Endothelial cell of umbilical vein (primary cell): ENCODE data around the gene SIGLEC15. TPM values are rescaled to one million over a fixed set of nuclear protein-coding genes. Genes with fewer than 3 reads are reported as not detected.

ENCODE experiments used
- BruUV-seq: library from RNA; stranded (reverse); fragments of 400-500 nt; replicated peaks from 2 replicates; lab custom pipeline; 2021; lab: Mats Ljungman, UMichigan
- CTCF ChIA-PET: fragments of 300-600, 350-600 bp; sonication (Branson Sonifier 250); formaldehyde crosslinking; loops from one replicate; lab custom pipeline; 2021; ENCODE audit warnings: antibody characterized with exemption, inconsistent platforms; lab: Charles Lee
- POLR2A ChIA-PET: fragments of 300-600, 350-600 bp; sonication (Branson Sonifier 250); formaldehyde crosslinking; loops from one replicate; lab custom pipeline; 2021; ENCODE audit warnings: antibody characterized with exemption, inconsistent platforms; lab: Charles Lee
- DNase-seq: peaks from one replicate; pipeline ENCODE4 v3.0.0-alpha.2; 2011; ENCODE audit warnings: low read depth, low spot score
- FAIRE-seq: peaks from 2 replicates; lab custom pipeline; 2011; peaks lifted over from hg19 to GRCh38; lab: Jason Lieb, UNC
- H2AFZ ChIP-seq: 2 replicates; pipeline ENCODE4 v1.6.0; 2012; ENCODE audit warnings: low read depth, low read length, control low read depth, inconsistent platforms
- H3K27ac ChIP-seq: 2 replicates; pipeline ENCODE4 v1.5.1; 2011; ENCODE audit warnings: low read depth, mild to moderate bottlenecking, control low read depth, low read length, moderate library complexity; ENCODE audit not compliant: insufficient read depth
- H3K27me3 ChIP-seq, 2 experiments: 2 replicates each; pipeline versions ENCODE4 v1.6.0 to v1.6.1; 2011; ENCODE audit warnings: low read length in 2 of 2, mixed read lengths in 1 of 2; ENCODE audit not compliant: control insufficient read depth in 2 of 2, insufficient read depth in 2 of 2
- H3K36me3 ChIP-seq, 2 experiments: 2 replicates in 1 of 2; 3 replicates in 1 of 2; pipeline ENCODE4 v1.5.1; 2011; ENCODE audit warnings: low read length in 2 of 2, mild to moderate bottlenecking in 1 of 2, moderate library complexity in 1 of 2; ENCODE audit not compliant: control insufficient read depth in 2 of 2, insufficient read depth in 2 of 2; ENCODE audit errors: extremely low read depth in 1 of 2
- H3K4me1 ChIP-seq: 3 replicates; pipeline ENCODE4 v1.5.1; 2011; ENCODE audit warnings: mild to moderate bottlenecking, low read length; ENCODE audit not compliant: control insufficient read depth, insufficient read depth; ENCODE audit errors: extremely low read depth
- H3K4me2 ChIP-seq: 2 replicates; pipeline ENCODE4 v1.6.1; 2011; ENCODE audit warnings: low read length, control low read depth, mixed read lengths; ENCODE audit not compliant: insufficient read depth
- H3K4me3 ChIP-seq, 3 experiments: fragments of 200-600 bp in 1 of 3; sonication (generic), shearing (Covaris generic) in 1 of 3; replicated peaks in 1 of 3; 2 replicates each; pipeline ENCODE4 v1.5.1; 2011 to 2016; ENCODE audit warnings: control low read depth in 3 of 3, low read length in 3 of 3, mild to moderate bottlenecking in 2 of 3, inconsistent platforms in 1 of 3, low read depth in 1 of 3, moderate library complexity in 1 of 3; ENCODE audit not compliant: insufficient read depth in 1 of 3
- H3K79me2 ChIP-seq: 2 replicates; pipeline ENCODE4 v1.6.0; 2012; ENCODE audit warnings: low read length, inconsistent platforms; ENCODE audit not compliant: control insufficient read depth, insufficient read depth
- H3K9ac ChIP-seq: replicated peaks from 2 replicates; pipeline ENCODE3; 2011; ENCODE audit warnings: low read length, control low read depth; ENCODE audit not compliant: insufficient read depth; ENCODE audit errors: extremely low read depth
- H3K9me1 ChIP-seq: replicated peaks from 3 replicates; pipeline ENCODE4 v1.6.0; 2011; ENCODE audit warnings: mild to moderate bottlenecking, low read length; ENCODE audit not compliant: control insufficient read depth, insufficient read depth; ENCODE audit errors: extremely low read depth
- H3K9me3 ChIP-seq: replicated peaks from 2 replicates; pipeline ENCODE4 v1.5.1; 2012; ENCODE audit warnings: low read length, inconsistent platforms; ENCODE audit not compliant: control insufficient read depth, insufficient read depth
- H4K20me1 ChIP-seq: replicated peaks from 2 replicates; pipeline ENCODE3; 2011; ENCODE audit warnings: mild to moderate bottlenecking, low read length; ENCODE audit not compliant: control insufficient read depth, insufficient read depth; ENCODE audit errors: extremely low read depth
- CTCF ChIP-seq, 2 donors: IDR thresholded peaks; 1 replicate in 1 of 2; 2 replicates in 1 of 2; pipeline ENCODE4 v1.5.1; 2011; ENCODE audit warnings: low read length in 2 of 2, mild to moderate bottlenecking in 2 of 2, moderate library complexity in 2 of 2, control low read depth in 1 of 2, inconsistent platforms in 1 of 2, low read depth in 1 of 2; ENCODE audit not compliant: insufficient read depth in 1 of 2; ENCODE audit errors: extremely low read depth in 1 of 2
- EZH2 ChIP-seq: IDR thresholded peaks from 2 replicates; pipeline ENCODE4 v1.6.1; 2012; ENCODE audit warnings: borderline replicate concordance, low read depth, mild to moderate bottlenecking, moderate library complexity, low read length, inconsistent platforms; ENCODE audit not compliant: severe bottlenecking
- FOS ChIP-seq: IDR thresholded peaks from 2 replicates; pipeline ENCODE4 v1.6.1; 2011; ENCODE audit warnings: mild to moderate bottlenecking, low read length, moderate library complexity, borderline replicate concordance; ENCODE audit not compliant: insufficient read depth
- GATA2 ChIP-seq: IDR thresholded peaks from 2 replicates; pipeline ENCODE4 v1.7.0; 2011; ENCODE audit warnings: low read depth, mild to moderate bottlenecking, moderate library complexity, mixed read lengths, low read length; ENCODE audit not compliant: insufficient read length, insufficient read depth
- JUN ChIP-seq: IDR thresholded peaks from 2 replicates; pipeline ENCODE4 v1.6.1; 2011; ENCODE audit warnings: borderline replicate concordance, low read depth; ENCODE audit not compliant: insufficient read length, insufficient read depth
- MAX ChIP-seq: IDR thresholded peaks from 2 replicates; pipeline ENCODE4 v1.6.1; 2011; ENCODE audit not compliant: insufficient read depth, insufficient read length
- MYC ChIP-seq: IDR thresholded peaks from one replicate; pipeline ENCODE4 v1.6.1; 2011; ENCODE audit warnings: mild to moderate bottlenecking, low read depth, low read length
- POLR2A ChIP-seq: IDR thresholded peaks from 2 replicates; pipeline ENCODE4 v1.6.1; 2012; ENCODE audit warnings: low read depth, mild to moderate bottlenecking, control low read depth, low read length
- POLR2AphosphoS5 ChIP-seq: IDR thresholded peaks from 2 replicates; pipeline ENCODE4 v1.6.1; 2012; ENCODE audit warnings: low read depth, mild to moderate bottlenecking, control low read depth, low read length, moderate library complexity; ENCODE audit not compliant: insufficient read depth
- dilution Hi-C: fragments of 300-500 bp; cut with MboI; formaldehyde crosslinking; loops from one replicate; pipeline ENCODE4 v1.15.0; 2019; ENCODE audit warnings: low sequenced_read_pairs; ENCODE audit not compliant: extremely low pct_ligation_motif_present
- intact Hi-C: fragments of 100-400 bp; cut with micrococcal nuclease; formaldehyde crosslinking; loops from one replicate; pipeline ENCODE4 v1.10.0; 2022
- polyA plus RNA-seq, 4 experiments: library from polyadenylated mRNA; depleted of rRNA in 3 of 4; stranded (reverse) in 3 of 4; unstranded in 1 of 4; fragments of >200 nt; gene quantifications; 2 replicates each; pipeline versions ENCODE4 v1.2.1 to v1.2.3, GENCODE V29; 2011 to 2012; ENCODE audit warnings: missing spikeins in 1 of 4
- total RNA-seq: library from RNA; stranded (reverse); gene quantifications from 2 replicates; pipeline ENCODE4 v1.2.3, GENCODE V29; 2021

SIGLEC15 gene
- total and polyA plus RNA-seq, 2 donors (not counting 3 experiments of a cell fraction or from before 2014, with no cell fraction given), result not detected

- ChIA-PET CTCF (interaction anchor here (0.9 to 2.6 kb wide), 3 partner anchors 56 to 107 kb away, joined by 3 to 14 read pairs (median 4); partner anchors contain the start of gene SLC14A1), POLR2A (no interaction called here)
- BruUV-seq, result no TSS peak
- peaks cover 6 to 14% of the 10 kb centered on the region in 2 experiments for H3K27me3 ChIP-seq
- intact Hi-C loops, result no loop called here
- H3K27ac ChIP-seq, result no peak overlapping the region
- no peaks in the 10 kb centered on the region for H3K79me2 ChIP-seq
- no peak overlapping the region for H3K4me3 ChIP-seq
- H3K9ac ChIP-seq, result no peak overlapping the region
- no peak for FAIRE-seq
- H4K20me1 ChIP-seq, result no peaks in the 10 kb centered on the region
- H3K4me2 ChIP-seq, result no peak overlapping the region
- H3K9me1 ChIP-seq, result no peaks in the 10 kb centered on the region
- no peaks in the 10 kb centered on the region for H3K36me3 ChIP-seq
- DNase-seq, result no peak
- no peak overlapping the region for H2AFZ ChIP-seq
- TF ChIP-seq FOS, result no peak
- no peak for TF ChIP-seq POLR2AphosphoS5
- no peak for TF ChIP-seq MAX
- TF ChIP-seq GATA2, result no peak
- TF ChIP-seq POLR2A, result no peak
- no peak for TF ChIP-seq MYC
- TF ChIP-seq JUN, result no peak
- TF ChIP-seq EZH2, result no peak
- no peak for TF ChIP-seq CTCF (IDR thresholded peaks at IDR 0.05; ENCODE audit: extremely low read depth in 1 of 2, insufficient read depth in 1 of 2, low read depth in 1 of 2, low read length in 2 of 2)
- dilution Hi-C loops, result no loop called here
- H3K9me3 ChIP-seq, result no peaks in the 10 kb centered on the region
- H3K4me1 ChIP-seq, result peaks cover 4% of the 10 kb centered on the region
Observed at GRCh38 chr18:45830917-45831316, 5.4 kb downstream of the SIGLEC15 start.
